Tongue (tissue), 2 donors: ENCODE measurements around the gene GRAMD2A. TPM values are rescaled to one million over a fixed set of nuclear protein-coding genes. Genes with fewer than 3 reads are reported as not detected.
"Not testable (repeated sequence)": the region's sequence is repeated elsewhere in the genome, so short reads cannot be mapped to it uniquely, and the experiment has no call there.

ENCODE experiments used
- DNase-seq: peaks from one replicate; pipeline ENCODE4 v3.0.0-alpha.2; 2015
- total RNA-seq: library from RNA; depleted of rRNA; stranded (reverse); fragments of >200 nt; gene quantifications from one replicate; pipeline ENCODE4 v1.2.3, GENCODE V29; 2014

GRAMD2A gene
- total RNA-seq, 1 donor from 2014 or later, result 0.51 TPM

DNA sequence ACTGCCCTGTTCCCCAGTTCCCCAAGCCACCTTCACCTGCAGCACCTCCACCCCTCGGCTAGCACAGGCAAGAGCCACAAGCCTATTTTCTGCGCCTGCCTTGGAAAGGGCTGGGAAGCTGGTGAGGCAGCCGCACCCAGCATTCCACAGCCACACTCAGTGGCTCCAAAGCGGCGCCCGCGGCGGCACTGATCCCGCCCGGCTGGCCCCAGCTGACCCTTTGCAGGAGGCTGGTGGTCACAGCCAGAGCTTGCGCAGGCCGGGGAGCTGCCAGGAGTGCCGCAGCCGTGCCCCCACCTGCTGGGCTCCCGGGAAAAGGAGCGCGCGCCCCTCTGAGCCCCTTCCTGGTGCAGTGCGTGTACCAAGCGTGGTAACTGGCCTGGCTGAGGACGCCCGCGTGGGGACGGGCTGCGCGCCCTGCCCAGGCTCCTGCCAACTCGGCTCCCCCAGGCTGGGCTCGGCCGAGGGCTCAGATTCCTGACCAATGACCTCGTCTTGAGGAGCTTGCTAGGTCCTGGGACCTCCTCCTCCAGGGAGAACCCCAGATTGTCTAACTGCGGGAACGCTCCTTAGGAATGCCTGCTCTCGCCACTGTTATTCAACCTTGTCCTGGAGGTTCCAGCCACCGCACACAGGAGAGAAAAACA is 13.3 kb downstream of the GRAMD2A start:
- DNase-seq, result peak; percentile 45

DNA sequence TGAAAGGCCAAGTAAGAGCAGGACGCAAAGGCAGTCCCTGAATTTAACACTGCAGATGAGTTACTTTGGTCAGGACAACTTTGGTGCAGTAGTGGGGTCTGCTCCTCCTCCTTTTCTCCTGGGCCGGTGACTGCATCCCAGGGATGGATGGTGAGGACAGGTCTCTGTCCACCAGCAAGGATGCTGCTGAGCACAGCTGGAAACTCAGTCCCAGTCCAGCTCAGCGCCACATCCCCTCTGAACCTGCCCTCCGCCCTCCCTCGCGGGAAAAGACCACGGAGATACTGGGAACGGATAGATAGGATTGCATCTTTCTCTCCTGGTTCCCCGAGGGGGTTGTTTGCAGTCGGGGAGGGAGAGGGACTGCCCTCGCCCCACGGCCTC is 13.8 kb downstream of the GRAMD2A start:
- no peak for DNase-seq

DNA sequence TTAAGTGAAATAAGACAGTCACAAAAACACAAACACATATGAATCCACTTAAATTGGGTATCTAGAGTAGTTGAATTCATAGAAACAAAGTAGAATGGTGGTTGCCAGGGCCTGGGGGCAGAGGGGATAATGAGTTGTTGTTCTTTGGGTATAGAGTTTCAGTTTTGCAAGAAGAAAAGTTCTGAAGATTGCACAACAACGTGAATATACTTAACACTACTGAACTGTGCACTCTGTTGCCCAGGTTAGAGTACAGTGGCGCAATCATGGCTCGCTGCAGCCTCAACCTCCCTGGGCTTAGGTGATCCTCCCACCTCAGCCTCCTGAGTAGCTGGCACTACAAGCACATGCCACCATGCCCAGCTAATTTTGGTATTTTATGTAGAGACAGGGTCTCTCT is 14.9 kb downstream of the GRAMD2A start:
- DNase-seq, result no peak

DNA sequence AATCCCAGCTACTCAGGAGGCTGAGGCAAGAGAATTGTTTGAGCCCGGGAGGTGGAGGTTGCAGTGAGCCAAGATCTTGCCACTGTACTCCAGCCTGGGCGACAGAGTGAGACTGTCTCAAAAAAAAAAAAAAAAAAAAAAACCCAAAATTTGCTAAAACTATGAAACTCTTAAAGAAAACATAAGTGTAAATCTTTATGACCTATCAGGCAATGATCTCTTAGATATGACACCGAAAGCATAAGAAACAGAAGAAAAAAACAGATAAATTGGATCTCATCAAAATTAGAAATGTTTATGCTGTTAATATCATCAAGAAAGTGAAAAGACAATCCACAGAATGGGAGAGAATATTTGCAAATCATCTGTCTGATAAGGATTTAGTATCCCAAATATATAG is 15.3 kb downstream of the GRAMD2A start:
- no peak for DNase-seq

DNA sequence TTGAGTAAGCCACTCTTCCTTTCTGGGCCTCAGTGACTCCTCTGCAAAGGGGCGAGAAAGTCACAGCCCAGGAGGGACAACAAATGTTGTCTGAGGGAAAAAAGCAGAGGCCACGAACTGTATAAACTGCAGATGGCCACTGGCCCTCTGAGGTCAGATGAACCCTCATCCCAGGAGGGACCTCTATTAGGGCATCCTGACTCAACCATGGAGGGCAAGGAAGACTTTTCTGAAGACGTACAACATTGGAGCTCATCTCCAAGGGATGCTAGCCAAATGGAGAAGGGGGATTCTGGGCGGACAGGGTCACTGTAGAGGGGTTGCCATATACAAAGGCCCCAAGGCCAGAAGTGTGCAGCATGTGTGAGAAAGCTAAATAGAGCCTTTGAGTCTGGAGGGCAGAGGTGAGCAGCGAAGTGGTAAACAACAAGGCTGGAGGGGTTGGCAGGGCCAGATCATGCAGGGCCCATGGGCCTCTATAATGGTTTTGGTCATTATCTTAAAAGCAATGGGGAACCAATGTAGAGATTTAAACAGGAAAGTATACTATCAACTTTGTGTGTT is 16.7 kb downstream of the GRAMD2A start:
- DNase-seq, result no peak

DNA sequence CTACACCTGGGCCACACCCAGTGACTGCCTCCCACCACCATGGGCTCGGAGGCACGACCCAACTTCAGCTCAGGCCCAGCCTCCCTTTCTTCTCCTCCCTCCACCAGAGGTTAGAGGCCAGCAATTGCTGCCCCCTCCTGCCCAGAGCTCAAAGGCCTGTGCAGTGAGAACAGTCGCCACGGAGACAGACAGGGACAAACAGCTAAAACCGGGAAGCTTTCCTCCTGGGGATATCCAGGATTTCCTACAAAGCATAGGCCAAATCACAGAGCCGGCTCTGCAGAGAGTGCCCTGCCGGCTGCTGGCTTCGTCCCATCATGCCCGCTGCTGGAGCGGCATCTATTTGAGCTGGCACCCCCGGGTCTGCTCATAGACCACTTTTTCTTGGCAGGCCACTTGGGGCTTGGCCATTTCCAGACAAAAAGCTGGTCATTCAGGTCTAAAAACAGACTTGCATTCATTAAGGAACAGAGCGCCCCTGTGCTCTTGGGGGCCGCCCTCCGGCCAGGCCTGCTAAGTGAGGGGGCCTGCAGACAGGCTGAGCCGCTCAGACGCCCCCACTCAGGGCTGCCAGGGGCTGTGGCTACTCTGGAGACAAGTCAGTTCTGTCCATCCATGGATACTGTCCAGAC is 17.5 kb downstream of the GRAMD2A start:
- DNase-seq, result peak; percentile 70

DNA sequence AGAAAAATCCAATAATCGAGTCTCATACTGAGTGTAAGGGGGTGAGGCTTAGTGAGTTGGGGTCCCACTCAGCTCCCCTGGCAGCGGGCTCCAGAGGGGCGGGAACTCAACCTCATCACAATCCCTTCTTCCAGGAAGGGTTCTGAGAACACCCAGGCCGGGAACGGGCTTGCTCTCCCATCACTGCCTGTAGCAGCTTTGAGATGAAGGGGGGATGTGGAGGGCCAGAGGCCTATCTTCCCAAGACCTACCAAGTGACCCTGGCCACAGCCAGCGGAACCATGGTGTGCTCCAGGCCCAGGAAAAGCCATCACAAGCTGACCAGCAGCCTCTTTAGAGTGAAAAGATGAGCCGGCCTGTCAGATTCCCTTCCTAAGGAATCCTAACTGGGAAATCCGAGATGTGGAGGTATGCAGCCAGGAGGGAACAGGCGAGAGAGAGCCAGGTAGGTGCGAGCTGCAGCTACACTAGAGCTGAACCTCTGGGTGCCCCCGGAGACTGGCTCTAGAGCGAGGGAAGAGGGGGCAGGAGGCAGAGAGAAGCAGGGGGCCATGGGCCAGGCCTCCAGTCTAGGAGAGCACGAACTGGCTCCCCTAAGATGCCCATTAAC is 18.5 kb downstream of the GRAMD2A start:
- DNase-seq, result no peak

DNA sequence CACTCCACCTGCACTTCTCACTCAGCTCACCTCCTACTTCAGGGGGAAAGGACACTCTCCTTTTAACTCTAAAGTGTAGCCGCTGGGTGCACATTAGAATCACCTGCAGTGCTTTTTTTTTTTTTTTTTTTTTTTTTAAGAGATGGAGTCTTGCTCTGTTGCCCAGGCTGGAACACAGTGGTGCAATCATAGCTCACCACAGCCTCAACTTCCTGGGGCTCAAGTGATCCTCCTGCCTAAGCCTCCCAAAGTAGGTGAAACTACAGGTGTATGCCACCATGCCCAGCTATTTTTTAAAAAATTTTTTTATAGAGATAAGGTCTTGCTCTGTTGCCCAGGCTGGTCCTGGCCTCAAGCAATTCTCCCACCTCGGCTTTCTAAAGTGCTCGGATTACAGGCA is 20.8 kb downstream of the GRAMD2A start:
- DNase-seq, result no peak

DNA sequence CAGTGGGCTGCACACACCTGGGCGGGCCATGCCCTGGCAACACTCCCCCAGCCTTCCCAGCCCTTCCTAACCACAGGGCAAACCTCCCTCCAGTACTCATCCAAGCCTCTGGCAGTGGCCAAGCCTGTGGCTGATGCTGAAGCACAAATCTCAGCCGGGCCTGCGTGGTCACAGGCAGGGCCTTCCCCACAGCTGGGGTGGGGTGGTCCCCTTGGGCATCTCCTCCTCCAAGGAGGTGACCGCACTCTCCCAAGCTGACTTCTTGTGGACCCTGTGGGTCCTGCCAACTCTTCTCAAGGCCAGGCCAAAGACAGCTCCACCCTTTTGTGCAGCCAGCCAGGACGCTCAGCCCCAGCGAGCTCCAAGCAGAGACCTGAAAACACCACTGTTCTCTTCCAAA is 21.4 kb downstream of the GRAMD2A start:
- no peak for DNase-seq

DNA sequence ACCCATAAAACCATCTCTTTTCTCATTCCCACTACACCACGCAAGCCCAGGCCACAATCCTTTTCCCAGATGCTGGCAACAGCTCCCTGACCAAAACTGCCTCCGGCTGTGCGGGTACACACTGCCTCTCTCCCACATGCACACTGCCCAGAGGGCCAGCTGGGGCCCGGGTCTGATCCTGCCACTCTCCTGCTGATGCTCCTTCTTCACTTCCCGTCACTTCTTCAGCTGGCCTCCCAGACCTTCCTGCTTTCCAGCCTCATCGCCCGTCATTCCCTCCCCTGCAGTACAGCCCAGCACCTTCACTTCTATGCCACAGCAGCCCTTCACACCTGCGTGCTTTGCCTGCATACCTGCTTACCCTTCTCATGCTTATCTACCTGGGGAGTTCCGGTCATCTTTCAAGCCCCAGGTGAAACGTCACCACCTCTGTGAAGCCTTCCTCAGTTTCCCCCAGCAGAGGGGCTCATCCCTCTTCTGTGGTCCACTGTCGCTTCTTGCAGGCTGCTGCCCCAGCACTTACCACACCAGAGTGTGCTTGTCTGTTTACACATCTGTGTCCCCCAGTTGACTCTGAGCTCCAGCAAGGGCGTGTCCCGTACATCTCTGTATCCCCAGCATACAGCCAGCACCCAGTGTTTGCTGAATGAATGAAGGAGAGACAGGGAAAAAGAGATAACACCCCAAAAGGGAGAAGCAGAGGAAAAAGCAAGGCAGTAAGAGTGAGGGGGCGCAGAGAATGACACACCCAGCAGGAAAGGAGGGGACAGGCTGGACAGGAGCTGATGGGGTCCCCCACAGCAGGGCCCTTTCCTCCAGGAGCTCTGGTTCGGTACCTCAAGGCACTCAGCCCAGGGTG is 22.2 kb downstream of the GRAMD2A start:
- no peak for DNase-seq

DNA sequence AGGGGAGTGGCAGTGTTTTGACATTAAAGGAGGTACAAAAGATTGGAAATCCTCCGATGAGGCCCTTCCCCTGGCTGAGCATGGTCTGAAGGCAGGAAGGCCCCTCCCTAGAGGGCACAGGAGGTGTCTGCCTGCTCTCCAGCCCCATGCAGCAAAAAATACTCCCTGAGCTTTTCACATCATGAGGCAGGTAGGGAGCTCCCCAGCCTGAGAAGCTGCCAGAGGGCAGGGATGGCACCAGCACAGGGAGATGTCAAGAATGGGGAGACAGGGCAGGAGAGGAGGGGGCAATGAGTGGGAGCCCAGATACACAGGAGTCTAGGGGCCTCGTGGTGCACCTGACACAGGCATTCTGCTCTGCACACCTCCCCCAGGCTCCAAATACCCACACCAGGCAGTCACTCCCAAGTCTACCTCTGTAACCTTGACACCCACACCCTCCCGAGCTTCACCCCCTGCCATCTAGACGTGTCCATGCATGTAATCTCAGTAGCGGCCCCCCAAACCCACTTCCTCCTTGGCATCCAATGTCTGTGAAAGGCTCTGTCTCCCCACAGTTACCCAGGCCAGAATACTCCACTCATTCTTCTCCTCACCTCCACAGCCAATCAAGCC is 22.9 kb downstream of the GRAMD2A start:
- DNase-seq, result no peak

DNA sequence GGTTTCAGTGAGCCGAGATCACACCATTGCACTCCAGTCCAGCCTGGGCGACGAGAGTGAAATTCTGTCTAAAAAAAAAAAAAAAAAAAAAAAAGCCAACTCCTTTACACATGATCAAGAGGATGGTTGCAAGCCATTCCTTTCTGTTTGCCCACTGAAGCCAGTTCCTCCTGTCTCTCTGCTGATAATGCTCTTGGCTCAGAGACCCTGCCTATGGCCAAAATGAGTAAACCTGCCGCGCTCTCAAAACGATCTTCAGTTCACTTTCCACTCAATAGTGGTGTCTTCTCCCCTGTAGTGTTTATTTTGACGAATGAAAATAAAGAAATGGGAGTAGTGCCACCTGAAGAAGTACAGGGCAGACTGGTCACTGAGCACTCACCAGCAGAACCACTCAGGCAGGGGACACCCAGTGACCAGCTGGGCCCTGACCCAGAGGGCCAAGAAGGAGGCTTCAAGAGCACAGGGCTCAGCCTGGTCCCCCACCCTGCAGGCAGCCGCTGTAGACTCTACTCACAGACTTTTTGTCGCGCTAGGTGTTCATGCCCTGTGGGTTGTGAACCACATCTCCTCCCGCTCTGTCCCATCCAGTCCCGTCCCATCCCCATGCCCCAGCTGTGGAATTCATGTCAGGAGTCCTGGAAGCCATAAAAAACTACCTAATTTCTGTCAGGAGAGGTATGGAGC is 23.6 kb downstream of the GRAMD2A start:
- DNase-seq, result no peak

DNA sequence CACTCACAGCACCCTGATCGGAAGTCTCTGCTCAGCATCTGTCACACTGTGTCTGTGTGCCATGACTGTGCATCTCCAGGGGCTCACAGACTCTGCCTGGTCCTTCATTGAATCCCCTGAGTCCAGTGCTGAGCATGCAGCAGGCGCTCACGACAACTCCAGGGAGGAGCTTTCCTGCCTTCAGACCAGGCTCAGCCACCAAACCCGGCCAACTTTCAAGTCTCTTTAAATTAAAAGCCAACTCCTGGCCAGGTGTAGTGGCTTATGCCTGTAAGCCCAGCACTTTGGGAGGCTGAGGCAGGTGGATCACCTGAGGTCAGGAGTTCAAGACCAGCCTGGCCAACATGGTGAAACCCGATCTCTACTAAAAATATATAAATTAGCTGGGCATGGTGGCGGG is 24.2 kb downstream of the GRAMD2A start:
- no peak for DNase-seq

DNA sequence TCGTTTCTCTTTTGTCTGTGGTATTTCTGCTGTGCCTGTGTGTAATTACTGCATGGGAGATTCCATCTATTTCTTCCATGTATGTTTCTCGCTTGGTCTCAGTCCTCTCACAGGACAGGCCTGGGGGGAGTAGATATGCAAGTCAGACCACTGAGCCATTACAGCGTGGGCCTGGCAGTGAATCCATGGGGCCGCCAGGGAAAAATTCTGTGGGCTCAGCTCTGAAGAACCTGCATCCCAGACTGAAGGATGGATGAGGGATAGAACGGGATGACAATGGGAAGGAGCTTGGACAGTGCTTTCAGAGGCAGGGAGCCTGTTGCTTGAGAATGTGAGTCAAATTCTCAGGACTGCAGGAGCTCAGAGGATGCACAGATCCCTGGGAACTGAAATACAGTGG is 24.8 kb downstream of the GRAMD2A start:
- DNase-seq, result no peak

DNA sequence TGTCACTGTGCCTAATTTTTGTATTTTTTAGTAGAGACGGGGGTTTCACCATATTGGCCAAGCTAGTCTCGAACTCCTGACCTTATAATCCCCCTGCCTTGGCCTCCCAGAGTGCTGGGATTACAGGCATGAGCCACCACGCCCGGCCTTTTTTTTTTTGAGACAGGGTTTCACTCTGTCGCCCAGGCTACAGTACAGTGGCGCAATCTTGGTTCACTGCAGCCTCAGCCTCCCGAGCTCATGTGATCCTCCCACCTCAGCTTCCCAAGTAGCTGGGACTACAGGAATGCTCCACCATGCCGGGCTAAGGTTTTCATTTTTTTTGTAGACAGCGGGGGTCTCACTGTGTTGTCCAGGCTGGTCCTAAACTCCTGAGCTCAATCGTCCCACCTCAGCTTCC is 25.6 kb downstream of the GRAMD2A start:
- DNase-seq, result not testable (repeated sequence)

DNA sequence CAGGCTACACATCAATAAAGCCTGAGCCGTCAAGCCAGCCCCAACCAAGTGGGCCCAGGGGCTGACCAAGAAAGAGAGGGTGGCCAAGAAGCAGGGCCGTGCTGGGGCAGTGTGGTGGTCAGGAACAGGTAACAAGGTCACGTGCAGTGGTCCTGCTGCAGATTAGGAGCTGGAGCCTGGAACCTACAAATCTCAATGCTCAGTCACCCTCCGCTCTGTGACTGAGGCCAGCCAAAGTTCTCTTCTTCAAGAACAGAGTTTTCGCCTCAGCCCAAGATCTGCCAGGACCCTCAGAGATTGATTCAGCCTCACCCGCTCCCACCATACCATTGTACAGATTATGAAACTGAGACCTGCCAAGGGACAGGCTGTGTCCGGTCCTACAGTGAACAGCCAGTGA is 26.9 kb downstream of the GRAMD2A start:
- no peak for DNase-seq

DNA sequence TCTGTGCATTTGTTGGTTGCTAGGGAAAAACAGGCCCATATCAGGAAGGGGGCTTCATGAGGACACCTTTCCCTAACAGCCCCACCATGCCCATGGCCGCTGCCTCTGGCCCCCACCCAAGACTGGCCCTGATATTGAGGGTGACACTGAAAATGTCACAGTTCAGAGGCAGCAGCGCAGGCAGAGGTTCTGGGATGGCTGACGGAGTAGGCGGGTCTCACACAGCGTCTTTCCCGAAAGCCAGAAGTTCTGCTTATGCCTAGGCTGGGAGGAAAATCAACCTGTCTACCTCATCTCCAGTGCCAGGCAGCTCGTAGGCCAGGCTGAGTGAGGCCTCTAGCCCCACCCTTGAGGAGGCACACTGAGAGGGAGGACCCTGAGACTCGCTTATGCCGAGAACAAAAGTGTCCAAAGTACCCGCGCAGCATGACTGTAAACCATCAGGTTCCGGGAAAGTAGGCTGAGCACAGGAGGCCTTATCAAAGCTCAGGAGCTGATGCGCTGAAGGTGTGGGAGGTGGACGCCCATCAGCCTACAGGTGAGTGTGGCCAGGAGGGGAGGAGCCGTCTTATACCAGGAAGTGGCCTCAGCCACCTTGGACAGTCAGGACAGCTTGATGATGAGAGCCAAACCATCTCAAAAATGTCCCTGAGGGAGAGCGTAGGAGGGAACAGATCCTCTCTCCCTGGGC is 27.5 kb downstream of the GRAMD2A start:
- DNase-seq, result no peak

DNA sequence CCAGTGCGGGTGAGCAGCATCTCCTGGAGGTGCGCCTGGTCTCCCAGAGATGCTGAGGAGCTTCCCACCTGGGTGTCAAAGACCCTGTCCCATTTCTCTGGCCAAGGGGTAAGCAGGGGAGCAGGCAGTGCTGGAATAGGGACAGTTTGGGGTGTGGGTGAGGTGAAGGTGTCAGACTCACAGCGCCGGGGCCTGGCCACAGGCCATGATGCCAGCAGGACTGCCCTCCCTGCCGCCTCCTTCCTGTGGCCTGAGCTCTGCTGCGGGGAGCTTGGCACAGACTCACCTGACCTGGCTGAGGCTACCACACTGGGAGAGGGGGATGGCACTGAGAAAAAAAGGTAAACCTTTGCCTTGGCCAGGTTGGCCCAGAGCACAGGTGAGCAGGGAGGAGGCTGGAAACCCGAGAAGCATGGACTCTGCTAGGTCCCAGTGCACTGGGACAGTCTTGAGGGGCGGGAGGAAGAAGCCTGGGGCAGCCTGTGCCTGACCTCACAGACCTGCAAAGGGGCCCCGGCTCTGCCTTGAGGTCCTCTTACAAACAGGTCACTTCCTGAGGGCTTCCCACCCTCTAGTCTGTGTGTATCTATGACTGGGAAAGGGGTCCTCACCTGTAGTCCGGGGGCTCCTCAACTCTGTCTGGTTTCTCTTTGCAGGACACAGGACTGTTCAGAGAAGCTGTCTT is 28.2 kb downstream of the GRAMD2A start:
- no peak for DNase-seq

DNA sequence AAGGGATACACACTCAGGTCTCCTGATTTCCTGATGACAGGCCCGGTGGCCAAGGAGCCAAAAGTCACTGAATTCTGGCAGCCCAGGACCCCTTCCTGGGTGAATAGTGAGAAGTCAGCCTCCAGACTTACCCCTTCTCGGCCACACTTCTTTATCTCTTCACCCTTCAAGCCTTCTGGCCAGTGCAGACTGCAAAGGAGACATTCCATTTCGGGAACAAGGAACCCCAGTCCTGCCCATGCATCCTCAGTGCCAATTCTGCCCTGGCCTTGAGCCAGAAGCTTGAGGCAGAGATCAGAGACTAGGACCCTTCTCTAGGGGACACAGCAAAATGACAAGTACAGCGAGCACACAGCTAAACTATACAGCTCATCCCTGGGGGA is 28.8 kb downstream of the GRAMD2A start:
- no peak for DNase-seq

DNA sequence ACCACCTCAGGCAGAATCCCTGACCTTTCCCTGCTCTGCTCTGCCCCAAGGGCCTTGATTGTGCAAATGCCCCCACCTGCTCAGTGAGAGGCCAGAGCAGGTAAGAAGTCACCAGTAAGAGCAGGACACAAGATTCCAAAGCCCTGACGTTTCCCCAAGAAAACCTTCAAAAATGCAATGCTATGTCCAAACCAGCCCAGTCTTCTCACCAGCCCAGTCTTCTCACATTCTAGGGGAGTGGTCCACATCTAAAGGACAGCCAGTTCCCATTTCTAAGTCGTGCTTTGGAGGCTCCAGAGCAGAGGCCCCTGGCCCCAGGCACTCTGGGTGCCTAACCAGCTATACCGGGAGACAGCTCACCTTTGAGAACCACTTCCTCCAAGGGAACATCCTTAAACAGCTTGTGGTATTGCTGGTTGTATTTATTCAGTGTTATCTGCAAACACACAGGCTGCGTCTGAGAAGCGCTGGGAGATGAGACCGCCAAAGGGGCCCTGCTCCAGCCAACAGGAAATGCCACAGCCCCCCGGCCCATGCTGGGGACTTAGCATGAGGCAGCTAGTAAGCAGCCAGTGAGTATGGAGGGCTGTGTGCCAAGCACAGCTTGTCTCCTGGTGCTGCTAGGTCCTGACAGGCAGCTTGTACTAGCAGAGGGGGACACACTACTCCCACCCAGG is 29.3 kb downstream of the GRAMD2A start:
- DNase-seq, result peak; percentile 50
